ENCODE results near the gene PSORS1C2.

The PSORS1C2 gene

GRCh38 chr6:31091680-31092079 lies 47.2 kb downstream of the PSORS1C2 start:
- intact Hi-C loops (cut with DNase I; ENCODE audit: low total_unique reads) = no loop called here
- DNase-seq = no peak
- Histone ChIP-seq H3K27me3 (peaks cover 0 to 5% of the 10 kb centered on the region in 2 donors), H3K4me3 (no peak overlapping the region), H3K27ac (no peak overlapping the region), H3K4me1 (peaks cover 0 to 8% (median 3%) of the 10 kb centered on the region in 4 donors), H3K9me3 (no peaks in the 10 kb centered on the region), H3K36me3 (no peaks in the 10 kb centered on the region)
- no peak for TF ChIP-seq CTCF (IDR thresholded peaks at IDR 0.05)

- peaks cover 0 to 5% of the 10 kb centered on the region in 2 donors for H3K27me3 ChIP-seq
- H3K27ac ChIP-seq = no peak overlapping the region
- H3K9me3 ChIP-seq = no peaks in the 10 kb centered on the region
- H3K36me3 ChIP-seq = no peaks in the 10 kb centered on the region
- intact Hi-C loops (cut with DNase I; ENCODE audit: low total_unique reads) = no loop called here
- H3K4me1 ChIP-seq = peaks cover 0 to 8% (median 3%) of the 10 kb centered on the region in 4 donors
- H3K4me3 ChIP-seq = no peak overlapping the region
- no peak for TF ChIP-seq CTCF (IDR thresholded peaks at IDR 0.05)
- no peak for DNase-seq
Measured at GRCh38 chr6:31090973-31091364, 47.9 kb downstream of the PSORS1C2 start.

- Histone ChIP-seq H3K27me3 (peaks cover 0 to 5% of the 10 kb centered on the region in 2 donors), H3K36me3 (no peaks in the 10 kb centered on the region), H3K4me1 (peaks cover 0 to 8% (median 3%) of the 10 kb centered on the region in 4 donors), H3K27ac (no peak overlapping the region), H3K9me3 (no peaks in the 10 kb centered on the region), H3K4me3 (no peak overlapping the region)
- no peak for TF ChIP-seq CTCF (IDR thresholded peaks at IDR 0.05)
- intact Hi-C loops (cut with DNase I; ENCODE audit: low total_unique reads) = no loop called here
- DNase-seq = no peak
Measured at GRCh38 chr6:31090275-31090972, 48.4 kb downstream of the PSORS1C2 start.

Measured in tibial artery (tissue), 4 donors.